H1 (cell line): ENCODE results near the gene LIPE. TPM values are rescaled to one million over a fixed set of nuclear protein-coding genes. Genes with fewer than 3 reads are reported as not detected.

Experiments used
- CTCF ChIA-PET: fragments of 300-600 bp; sonication (Branson Sonifier 250); formaldehyde crosslinking; loops from one replicate; lab custom pipeline; 2021; ENCODE audit not compliant: partially characterized antibody; lab: Charles Lee
- POLR2A ChIA-PET: fragments of 300-600 bp; sonication (Branson Sonifier 250); formaldehyde crosslinking; loops from one replicate; lab custom pipeline; 2021; ENCODE audit warnings: inconsistent platforms; ENCODE audit not compliant: partially characterized antibody; lab: Charles Lee
- DNase-seq, 2 experiments: peaks; one replicate each; pipeline versions ENCODE4 v3.0.0 to v3.0.0-alpha.2; 2010 to 2022; ENCODE audit warnings: low spot score in 2 of 2, low read depth in 1 of 2, mixed read lengths in 1 of 2
- FAIRE-seq: peaks from 2 replicates; lab custom pipeline; 2011; peaks lifted over from hg19 to GRCh38; lab: Jason Lieb, UNC
- H2AFZ ChIP-seq: 2 replicates; pipeline ENCODE4 v1.8.1; 2012; ENCODE audit warnings: low read length, inconsistent platforms
- H2AK5ac ChIP-seq: 2 replicates; pipeline ENCODE4 v1.6.1; 2013; ENCODE audit warnings: low read depth, low read length
- H2BK120ac ChIP-seq: replicated peaks from 2 replicates; pipeline ENCODE3; 2013; ENCODE audit warnings: low read depth, low read length, inconsistent platforms
- H2BK12ac ChIP-seq: 2 replicates; pipeline ENCODE4 v1.6.1; 2013; ENCODE audit warnings: low read depth, low read length
- H2BK15ac ChIP-seq: 2 replicates; pipeline ENCODE4 v1.6.1; 2013; ENCODE audit warnings: low read length
- H2BK20ac ChIP-seq: 2 replicates; pipeline ENCODE4 v1.6.1; 2013; ENCODE audit warnings: low read length
- H2BK5ac ChIP-seq: 2 replicates; pipeline ENCODE4 v1.6.1; 2013; ENCODE audit warnings: low read depth, low read length
- H3K14ac ChIP-seq: 2 replicates; pipeline ENCODE4 v1.6.1; 2013; ENCODE audit warnings: inconsistent platforms; ENCODE audit not compliant: insufficient read length
- H3K18ac ChIP-seq: 2 replicates; pipeline ENCODE4 v1.6.1; 2013; ENCODE audit warnings: low read length; ENCODE audit errors: extremely low read depth
- H3K23ac ChIP-seq: 2 replicates; pipeline ENCODE4 v1.6.1; 2013; ENCODE audit warnings: inconsistent platforms; ENCODE audit not compliant: insufficient read length
- H3K23me2 ChIP-seq: 2 replicates; pipeline ENCODE4 v1.6.1; 2013; ENCODE audit warnings: low read depth, low read length
- H3K27ac ChIP-seq: 2 replicates; pipeline ENCODE4 v1.6.1; 2011; ENCODE audit warnings: low read depth, low read length, inconsistent platforms
- H3K27me3 ChIP-seq, 4 experiments: replicated peaks in 1 of 4; 1 replicate in 1 of 4; 2 replicates in 3 of 4; pipeline versions ENCODE4 v1.6.1 to v1.8.1; 2011 to 2013; ENCODE audit warnings: low read length in 3 of 4, mild to moderate bottlenecking in 3 of 4, inconsistent platforms in 2 of 4, mixed read lengths in 2 of 4, moderate library complexity in 1 of 4; ENCODE audit not compliant: control insufficient read depth in 3 of 4, insufficient read depth in 3 of 4; ENCODE audit errors: extremely low read depth in 1 of 4
- H3K36me3 ChIP-seq, 4 experiments: 2 replicates each; pipeline versions ENCODE4 v1.6.1 to v1.8.1; 2011 to 2013; ENCODE audit warnings: mild to moderate bottlenecking in 4 of 4, low read length in 3 of 4, moderate library complexity in 2 of 4, control low read depth in 1 of 4, inconsistent platforms in 1 of 4; ENCODE audit not compliant: insufficient read depth in 4 of 4, control insufficient read depth in 2 of 4
- H3K4ac ChIP-seq: replicated peaks from 2 replicates; pipeline ENCODE3; 2013; ENCODE audit warnings: low read length, low read depth, mixed read lengths, inconsistent platforms; ENCODE audit not compliant: insufficient read length
- H3K4me1 ChIP-seq, 4 experiments: replicated peaks in 1 of 4; 1 replicate in 1 of 4; 2 replicates in 3 of 4; pipeline versions ENCODE4 v1.6.1 to v1.8.1; 2011 to 2013; ENCODE audit warnings: low read length in 3 of 4, inconsistent platforms in 2 of 4, mixed read lengths in 1 of 4; ENCODE audit not compliant: insufficient read depth in 4 of 4, control insufficient read depth in 3 of 4
- H3K4me2 ChIP-seq, 2 experiments: 2 replicates each; pipeline versions ENCODE4 v1.6.1 to v1.8.1; 2011 to 2013; ENCODE audit warnings: low read depth in 2 of 2, low read length in 2 of 2, control low read depth in 1 of 2, inconsistent platforms in 1 of 2, mild to moderate bottlenecking in 1 of 2; ENCODE audit not compliant: insufficient read depth in 1 of 2
- H3K4me3 ChIP-seq, 4 experiments: fragments of 200-600, 300-600 bp in 1 of 4; sonication (generic), shearing (Covaris generic), sonication (Bioruptor Twin) in 1 of 4; 2 replicates each; pipeline versions ENCODE4 v1.5.1 to v1.8.1; 2011 to 2016; ENCODE audit warnings: low read length in 4 of 4, low read depth in 3 of 4, control low read depth in 2 of 4, inconsistent platforms in 2 of 4, mild to moderate bottlenecking in 2 of 4, mixed read lengths in 1 of 4, moderate library complexity in 1 of 4; ENCODE audit not compliant: insufficient read depth in 2 of 4; ENCODE audit errors: extremely low read depth in 1 of 4
- H3K56ac ChIP-seq: replicated peaks from 2 replicates; pipeline ENCODE3; 2013; ENCODE audit warnings: low read depth, mild to moderate bottlenecking, mixed read lengths, low read length, inconsistent platforms; ENCODE audit not compliant: insufficient read length
- H3K79me1 ChIP-seq: 2 replicates; pipeline ENCODE4 v1.6.1; 2013; ENCODE audit warnings: low read depth, low read length, control low read depth
- H3K79me2 ChIP-seq, 2 experiments: 2 replicates each; pipeline versions ENCODE4 v1.6.1 to v1.8.1; 2012 to 2013; ENCODE audit warnings: low read length in 2 of 2, mild to moderate bottlenecking in 2 of 2, inconsistent platforms in 1 of 2; ENCODE audit not compliant: insufficient read depth in 2 of 2, control insufficient read depth in 1 of 2
- H3K9ac ChIP-seq, 4 experiments: replicated peaks in 1 of 4; 1 replicate in 1 of 4; 2 replicates in 3 of 4; pipeline versions ENCODE4 v1.6.1 to v1.8.1; 2011 to 2013; ENCODE audit warnings: low read depth in 3 of 4, low read length in 3 of 4, control low read depth in 2 of 4, mild to moderate bottlenecking in 2 of 4, moderate library complexity in 2 of 4, inconsistent platforms in 1 of 4; ENCODE audit errors: extremely low read depth in 1 of 4
- H3K9me3 ChIP-seq, 2 experiments: 2 replicates each; pipeline versions ENCODE4 v1.6.1 to v1.8.1; 2012 to 2013; ENCODE audit warnings: mild to moderate bottlenecking in 2 of 2, moderate library complexity in 2 of 2, control low read depth in 1 of 2, inconsistent platforms in 1 of 2, low read depth in 1 of 2, low read length in 1 of 2, mixed read lengths in 1 of 2; ENCODE audit not compliant: insufficient read depth in 2 of 2
- H4K20me1 ChIP-seq, 2 experiments: replicated peaks in 1 of 2; 2 replicates each; pipeline versions ENCODE3 to v1.8.1; 2011 to 2013; ENCODE audit warnings: inconsistent platforms in 2 of 2, low read length in 2 of 2, mild to moderate bottlenecking in 1 of 2; ENCODE audit not compliant: insufficient read depth in 2 of 2, control insufficient read depth in 1 of 2
- H4K5ac ChIP-seq: 2 replicates; pipeline ENCODE4 v1.6.1; 2013; ENCODE audit warnings: low read length, low read depth, mixed read lengths, inconsistent platforms; ENCODE audit not compliant: insufficient read length
- H4K8ac ChIP-seq: 2 replicates; pipeline ENCODE4 v1.8.0; 2013; ENCODE audit warnings: mild to moderate bottlenecking, moderate library complexity, low read length, inconsistent platforms; ENCODE audit not compliant: insufficient read depth; ENCODE audit errors: extremely low read depth
- H4K91ac ChIP-seq: replicated peaks from 2 replicates; pipeline ENCODE3; 2013; ENCODE audit warnings: low read length, mixed read lengths, inconsistent platforms; ENCODE audit not compliant: insufficient read length
- CEBPB ChIP-seq: IDR thresholded peaks from 2 replicates; pipeline ENCODE4 v1.6.1; 2012; ENCODE audit warnings: low read depth, low read length
- EGR1 ChIP-seq: IDR thresholded peaks from 2 replicates; pipeline ENCODE4 v1.6.1; 2011; ENCODE audit warnings: low read depth, low read length, borderline replicate concordance
- POLR2AphosphoS5 ChIP-seq: IDR thresholded peaks from 2 replicates; pipeline ENCODE4 v1.6.1; 2011; ENCODE audit warnings: low read depth, low read length
- SAP30 ChIP-seq: fragments of 300-600 bp; sonication (generic); IDR thresholded peaks from 2 replicates; pipeline ENCODE4 v1.7.1; 2012; ENCODE audit warnings: low read length, moderate library complexity, mild to moderate bottlenecking, inconsistent platforms; ENCODE audit not compliant: insufficient read depth, insufficient replicate concordance
- TEAD4 ChIP-seq: IDR thresholded peaks from 2 replicates; pipeline ENCODE4 v1.6.1; 2012; ENCODE audit warnings: low read depth, low read length, inconsistent platforms, mixed read lengths
- WGBS, 2 experiments: shearing (Covaris generic) in 1 of 2; methylation state at CpG; one replicate each; pipeline versions ENCODE4 v1.1.6 to v1.1.7; 2013 to 2015; ENCODE audit warnings: low lambda C conversion rate in 2 of 2, mixed read lengths in 2 of 2, inconsistent platforms in 1 of 2, low coverage in 1 of 2, missing lambda C conversion rate in 1 of 2; ENCODE audit not compliant: insufficient replicate concordance in 2 of 2, insufficient coverage in 1 of 2, insufficient read length in 1 of 2; ENCODE audit errors: extremely low coverage in 1 of 2, missing lambda C conversion rate in 1 of 2; 5-methylcytosine and 5-hydroxymethylcytosine counted together
- polyA plus RNA-seq, 7 experiments: library from polyadenylated mRNA; depleted of rRNA in 3 of 7; stranded (reverse) in 5 of 7; unstranded in 2 of 7; fragments of >200 nt in 5 of 7; fragments of 200-250 nt in 2 of 7; gene quantifications; 1 replicate in 5 of 7; 2 replicates in 1 of 7; 4 replicates in 1 of 7; pipeline versions ENCODE4 v1.2.1 to v1.2.3, GENCODE V29; 2011 to 2013; ENCODE audit warnings: missing spikeins in 2 of 7, mixed read lengths in 2 of 7
- total RNA-seq: library from RNA; stranded (reverse); fragmentation: NEBNext Ultra II Directional; extraction: Animal tissue kit (Norgen Biotek cat#: 25700); gene quantifications from 2 replicates; pipeline ENCODE4 v1.2.1, GENCODE V29; 2021

Gene LIPE
- total and polyA plus RNA-seq, 2 of the 8 experiments (the other 6 are each of a cell fraction or from before 2014, with no cell fraction given): 8.7 to 15.9 TPM

DNA sequence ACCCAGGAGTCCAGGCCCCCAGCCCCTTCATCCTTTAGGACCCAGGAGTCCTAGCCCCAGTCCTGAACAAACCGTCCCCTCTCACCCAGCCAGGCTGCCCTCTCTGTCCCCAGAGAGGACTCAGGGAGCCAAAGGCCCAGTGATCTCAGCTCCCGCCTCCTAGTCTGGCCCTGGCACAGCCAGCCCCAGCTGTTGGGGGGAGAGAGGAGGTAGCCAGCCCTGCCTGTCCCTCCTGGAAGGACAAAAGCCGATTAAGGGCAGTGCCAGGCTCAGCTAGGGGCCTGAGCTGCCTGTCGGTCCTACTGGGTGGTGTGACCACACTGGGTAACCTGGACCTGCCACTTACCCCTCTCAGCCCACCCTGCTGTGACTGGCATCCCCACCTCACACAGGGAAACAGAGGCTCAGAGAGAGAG, 14.5 kb downstream of the LIPE start:
- Histone ChIP-seq H3K4ac (no peak overlapping the region), H3K9ac (no peak overlapping the region), H2AFZ (no peak overlapping the region), H3K36me3 (no peaks in the 10 kb centered on the region; a peak in 2 of 8 replicates), H2BK120ac (no peak overlapping the region), H3K56ac (no peak overlapping the region), H3K23me2 (0 out of 2 replicates have a peak, but pooled peaks cover 2% of the 10 kb centered on the region), H3K9me3 (no peaks in the 10 kb centered on the region), H3K27me3 (peaks cover 0 to 26% (median 15%) of the 10 kb centered on the region in 4 experiments; a peak in 5 of 7 replicates), H3K23ac (no peak overlapping the region), H4K8ac (no peak overlapping the region), H3K4me1 (peaks cover 0 to 9% (median 1%) of the 10 kb centered on the region in 4 experiments; a peak in 2 of 7 replicates), H3K14ac (no peak overlapping the region), H4K20me1 (peaks cover 10 to 27% of the 10 kb centered on the region in 2 experiments), H2BK12ac (no peak overlapping the region), H2AK5ac (no peak overlapping the region), H3K4me2 (no peak overlapping the region), H3K79me2 (no peaks in the 10 kb centered on the region), H3K4me3 (no peak overlapping the region), H2BK5ac (no peak overlapping the region), H3K18ac (no peak overlapping the region; the same call in 1 of the 2 replicates), H2BK15ac (no peak overlapping the region), H4K91ac (no peak overlapping the region), H4K5ac (no peak overlapping the region), H3K79me1 (no peaks in the 10 kb centered on the region), H2BK20ac (no peak overlapping the region), H3K27ac (no peak overlapping the region)
- TF ChIP-seq SAP30 (no peak), TEAD4 (no peak), EGR1 (no peak), CEBPB (no peak), POLR2AphosphoS5 (no peak)
- DNase-seq: no peak
- no peak for FAIRE-seq
- WGBS, 2 experiments: 74% methylated on average over 4 of the region's 4 CpGs; no CpG with 5 or more reads in 1 of the 2 experiments
- ChIA-PET CTCF (interaction anchor here (0.5 to 6.6 kb wide), 10 partner anchors 8 to 1206 kb away, joined by 3 to 38 read pairs (median 4); no protein-coding TSS in a partner anchor), POLR2A (interaction anchor here (0.9 to 1.8 kb wide), 5 partner anchors 10 to 28 kb away, joined by 3 to 7 read pairs (median 3); no protein-coding TSS in a partner anchor)
